H1 (cell line): Measurements from ENCODE around the gene TBC1D22A. TPM values are rescaled to one million over a fixed set of nuclear protein-coding genes. Genes with fewer than 3 reads are reported as not detected.

Experiments
- NRF1 ChIP-seq: IDR thresholded peaks from 2 replicates; pipeline ENCODE4 v1.6.1; 2011; ENCODE audit warnings: mild to moderate bottlenecking, low read depth, low read length, improper control_type of control experiment
- polyA plus RNA-seq, 7 experiments: library from polyadenylated mRNA; depleted of rRNA in 3 of 7; stranded (reverse) in 5 of 7; unstranded in 2 of 7; fragments of >200 nt in 5 of 7; fragments of 200-250 nt in 2 of 7; gene quantifications; 1 replicate in 5 of 7; 2 replicates in 1 of 7; 4 replicates in 1 of 7; pipeline versions ENCODE4 v1.2.1 to v1.2.3, GENCODE V29; 2011 to 2013; ENCODE audit warnings: missing spikeins in 2 of 7, mixed read lengths in 2 of 7
- total RNA-seq: library from RNA; stranded (reverse); fragmentation: NEBNext Ultra II Directional; extraction: Animal tissue kit (Norgen Biotek cat#: 25700); gene quantifications from 2 replicates; pipeline ENCODE4 v1.2.1, GENCODE V29; 2021

TBC1D22A gene
- total and polyA plus RNA-seq, 2 of the 8 experiments (the other 6 are each of a cell fraction or from before 2014, with no cell fraction given), result 11.9 to 18.4 TPM

- no peak for TF ChIP-seq NRF1
Measured at GRCh38 chr22:46861468-46862367, 99.3 kb downstream of the TBC1D22A start (continued).
